Measurements from ENCODE around the gene OAS3.
"Not testable (repeated sequence)": the region's sequence is repeated elsewhere in the genome, so short reads cannot be mapped to it uniquely, and the experiment has no call there.

Gene OAS3

DNA sequence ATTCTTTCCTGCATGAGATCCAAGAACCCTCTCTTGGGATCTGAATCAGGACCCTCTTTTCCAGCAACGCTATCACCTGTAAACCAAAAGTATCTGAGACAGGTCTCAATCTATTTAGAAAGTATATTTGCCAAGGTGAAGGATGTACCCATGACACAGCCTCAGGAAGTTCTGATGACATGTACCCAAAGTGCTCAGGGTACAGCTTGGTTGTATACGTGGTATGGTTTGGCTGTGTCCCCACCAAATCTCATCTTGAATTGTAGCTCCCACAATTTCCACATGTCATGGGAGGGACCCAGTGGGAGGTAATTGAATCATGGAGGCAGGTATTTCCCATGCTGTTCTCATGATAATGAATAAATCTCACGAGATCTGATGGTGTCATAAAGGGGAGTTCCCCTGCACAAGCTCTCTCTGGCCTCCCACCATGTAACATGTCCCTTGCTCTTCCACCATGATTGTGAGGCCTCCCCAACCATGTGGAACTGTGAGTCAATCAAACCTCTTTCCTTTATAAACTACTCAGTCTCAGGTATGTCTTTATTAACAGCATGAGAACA, 50.6 kb downstream of the OAS3 start:
- H3K9me3 ChIP-seq (ENCODE audit: control insufficient read depth in 1 of 2, low read length in 2 of 2); H3K27ac ChIP-seq (ENCODE audit: low read length); H3K4me3 ChIP-seq (ENCODE audit: low read depth in 1 of 2, low read length in 2 of 2); H3K4me1 ChIP-seq (ENCODE audit: control insufficient read depth in 1 of 2, insufficient read depth in 2 of 2, low read length in 2 of 2); H3K36me3 ChIP-seq (ENCODE audit: control insufficient read depth in 1 of 2, insufficient read depth in 2 of 2, low read length in 2 of 2); H3K27me3 ChIP-seq (ENCODE audit: low read depth, low read length): not testable (repeated sequence)

GRCh38 chr12:112989806-112990205, 51.5 kb downstream of the OAS3 start:
- Histone ChIP-seq H3K4me1 (ENCODE audit: control insufficient read depth in 1 of 2, insufficient read depth in 2 of 2, low read length in 2 of 2) (no peaks in the 10 kb centered on the region), H3K9me3 (ENCODE audit: control insufficient read depth in 1 of 2, low read length in 2 of 2) (peaks cover 0 to 2% of the 10 kb centered on the region in 2 donors), H3K27me3 (ENCODE audit: low read depth, low read length) (no peaks in the 10 kb centered on the region), H3K36me3 (ENCODE audit: control insufficient read depth in 1 of 2, insufficient read depth in 2 of 2, low read length in 2 of 2) (no peaks in the 10 kb centered on the region), H3K27ac (ENCODE audit: low read length) (no peak overlapping the region), H3K4me3 (ENCODE audit: low read depth in 1 of 2, low read length in 2 of 2) (no peak overlapping the region)

GRCh38 chr12:112992541-112993398, 54.5 kb downstream of the OAS3 start:
- H3K4me1 ChIP-seq (ENCODE audit: control insufficient read depth in 1 of 2, insufficient read depth in 2 of 2, low read length in 2 of 2): no peaks in the 10 kb centered on the region
- no peak overlapping the region for H3K27ac ChIP-seq (ENCODE audit: low read length)
- peaks cover 0 to 4% of the 10 kb centered on the region in 2 donors for H3K36me3 ChIP-seq (ENCODE audit: control insufficient read depth in 1 of 2, insufficient read depth in 2 of 2, low read length in 2 of 2)
- H3K4me3 ChIP-seq (ENCODE audit: low read depth in 1 of 2, low read length in 2 of 2): no peak overlapping the region
- H3K27me3 ChIP-seq (ENCODE audit: low read depth, low read length): no peaks in the 10 kb centered on the region
- H3K9me3 ChIP-seq (ENCODE audit: control insufficient read depth in 1 of 2, low read length in 2 of 2): peaks cover 0 to 2% of the 10 kb centered on the region in 2 donors

GRCh38 chr12:112995008-112995407, 56.7 kb downstream of the OAS3 start:
- Histone ChIP-seq H3K4me3 (ENCODE audit: low read depth in 1 of 2, low read length in 2 of 2) (no peak overlapping the region), H3K9me3 (ENCODE audit: control insufficient read depth in 1 of 2, low read length in 2 of 2) (peaks cover 0 to 8% of the 10 kb centered on the region in 2 donors), H3K27me3 (ENCODE audit: low read depth, low read length) (no peaks in the 10 kb centered on the region), H3K27ac (ENCODE audit: low read length) (no peak overlapping the region), H3K4me1 (ENCODE audit: control insufficient read depth in 1 of 2, insufficient read depth in 2 of 2, low read length in 2 of 2) (no peaks in the 10 kb centered on the region), H3K36me3 (ENCODE audit: control insufficient read depth in 1 of 2, insufficient read depth in 2 of 2, low read length in 2 of 2) (peaks cover 3 to 4% of the 10 kb centered on the region in 2 donors)

DNA sequence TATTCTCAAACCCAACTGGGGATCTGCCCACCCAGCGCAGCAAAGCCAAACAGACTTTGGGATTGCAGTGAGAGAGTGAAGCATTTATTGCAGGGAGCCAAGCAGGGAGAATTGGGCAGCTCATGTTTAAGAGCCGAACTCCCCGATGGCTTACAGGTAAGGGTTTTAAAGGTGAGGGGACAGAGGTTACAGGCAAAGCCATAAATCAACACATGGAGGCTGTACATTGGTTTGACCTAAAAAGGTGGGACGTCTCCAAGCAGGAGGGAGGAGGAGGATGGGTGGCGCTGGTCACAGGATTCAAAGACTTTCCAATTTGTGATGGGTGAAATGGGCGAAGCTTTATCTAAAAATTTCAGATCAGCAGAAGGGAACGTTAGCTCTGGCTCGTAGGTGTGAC, 58.2 kb downstream of the OAS3 start:
- Histone ChIP-seq H3K27ac (ENCODE audit: low read length) (no peak overlapping the region), H3K4me1 (ENCODE audit: control insufficient read depth in 1 of 2, insufficient read depth in 2 of 2, low read length in 2 of 2) (no peaks in the 10 kb centered on the region), H3K9me3 (ENCODE audit: control insufficient read depth in 1 of 2, low read length in 2 of 2) (peaks cover 0 to 8% of the 10 kb centered on the region in 2 donors), H3K27me3 (ENCODE audit: low read depth, low read length) (no peaks in the 10 kb centered on the region), H3K36me3 (ENCODE audit: control insufficient read depth in 1 of 2, insufficient read depth in 2 of 2, low read length in 2 of 2) (peaks cover 3 to 4% of the 10 kb centered on the region in 2 donors), H3K4me3 (ENCODE audit: low read depth in 1 of 2, low read length in 2 of 2) (no peak overlapping the region)

DNA sequence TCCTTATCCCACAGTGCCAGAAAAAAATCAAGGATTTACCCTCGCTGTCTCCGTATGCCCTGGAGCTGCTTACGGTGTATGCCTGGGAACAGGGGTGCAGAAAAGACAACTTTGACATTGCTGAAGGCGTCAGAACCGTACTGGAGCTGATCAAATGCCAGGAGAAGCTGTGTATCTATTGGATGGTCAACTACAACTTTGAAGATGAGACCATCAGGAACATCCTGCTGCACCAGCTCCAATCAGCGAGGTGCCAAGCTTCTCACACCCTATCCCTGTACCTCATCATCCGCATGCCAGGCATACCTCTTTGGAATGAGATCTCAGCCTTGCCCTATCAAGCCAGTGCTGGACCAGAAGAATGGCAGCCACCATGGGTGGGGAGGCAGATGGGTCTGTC, 59.2 kb downstream of the OAS3 start:
- Histone ChIP-seq H3K27ac (ENCODE audit: low read length) (no peak overlapping the region), H3K4me1 (ENCODE audit: control insufficient read depth in 1 of 2, insufficient read depth in 2 of 2, low read length in 2 of 2) (no peaks in the 10 kb centered on the region), H3K9me3 (ENCODE audit: control insufficient read depth in 1 of 2, low read length in 2 of 2) (peaks cover 0 to 8% of the 10 kb centered on the region in 2 donors), H3K27me3 (ENCODE audit: low read depth, low read length) (no peaks in the 10 kb centered on the region), H3K4me3 (ENCODE audit: low read depth in 1 of 2, low read length in 2 of 2) (no peak overlapping the region), H3K36me3 (ENCODE audit: control insufficient read depth in 1 of 2, insufficient read depth in 2 of 2, low read length in 2 of 2) (peaks cover 3 to 4% of the 10 kb centered on the region in 2 donors)

DNA sequence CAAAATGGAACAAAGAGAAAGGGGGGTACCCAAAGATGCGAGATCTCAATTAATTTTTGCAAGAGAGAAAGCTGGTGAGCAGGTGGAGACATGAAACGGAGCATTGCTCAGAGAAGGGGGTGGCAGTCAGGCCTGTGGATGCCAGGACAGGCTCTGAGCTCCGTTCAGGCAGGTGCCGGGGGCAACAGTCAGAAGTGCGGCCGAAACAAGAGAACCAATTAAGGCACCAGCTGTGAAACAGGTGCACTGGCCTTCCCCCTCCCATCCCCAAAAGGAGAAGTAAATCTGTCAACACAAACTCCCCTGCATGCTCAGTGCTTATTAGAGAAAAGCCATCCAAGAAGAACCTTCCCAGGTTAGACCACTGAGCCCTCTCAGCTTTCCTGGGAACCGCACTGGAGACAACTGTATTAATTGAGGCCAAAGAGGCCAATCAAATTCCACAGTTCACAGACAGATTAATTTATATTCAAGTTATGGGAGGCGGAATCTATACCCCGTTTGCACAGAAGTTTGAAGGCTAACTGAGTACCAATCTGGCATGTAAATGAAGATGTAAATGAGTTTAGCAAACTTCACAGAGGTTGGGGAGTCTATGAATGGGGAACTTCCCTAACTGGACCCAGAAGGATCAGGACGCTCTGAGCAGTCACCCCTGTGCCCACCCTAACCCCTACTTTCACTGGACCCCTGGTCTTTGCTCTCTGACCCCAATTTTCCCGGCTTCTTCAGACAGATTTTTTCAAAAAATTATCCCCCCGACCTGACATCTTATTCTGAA, 60.9 kb downstream of the OAS3 start:
- no peak overlapping the region for H3K4me3 ChIP-seq (ENCODE audit: low read depth in 1 of 2, low read length in 2 of 2)
- no peaks in the 10 kb centered on the region for H3K27me3 ChIP-seq (ENCODE audit: low read depth, low read length)
- H3K27ac ChIP-seq (ENCODE audit: low read length): no peak overlapping the region
- peaks cover 0 to 5% of the 10 kb centered on the region in 2 donors for H3K9me3 ChIP-seq (ENCODE audit: control insufficient read depth in 1 of 2, low read length in 2 of 2)
- no peaks in the 10 kb centered on the region for H3K4me1 ChIP-seq (ENCODE audit: control insufficient read depth in 1 of 2, insufficient read depth in 2 of 2, low read length in 2 of 2)
- peaks cover 3 to 4% of the 10 kb centered on the region in 2 donors for H3K36me3 ChIP-seq (ENCODE audit: control insufficient read depth in 1 of 2, insufficient read depth in 2 of 2, low read length in 2 of 2)

DNA sequence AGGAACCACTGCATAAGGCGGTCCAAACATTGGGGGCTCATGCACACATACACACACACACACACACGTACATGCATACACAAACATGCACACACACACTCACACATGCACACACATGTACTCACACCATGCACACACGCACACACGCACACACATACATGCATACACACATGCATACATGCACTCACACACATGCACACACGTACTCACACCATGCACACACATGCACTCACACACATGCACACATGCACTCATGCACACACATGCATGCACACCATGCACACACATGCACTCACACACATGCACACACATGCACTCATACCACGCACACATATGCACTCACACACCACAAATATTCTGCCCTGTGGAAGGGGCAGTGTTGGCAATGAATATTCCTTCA, 62.2 kb downstream of the OAS3 start:
- H3K36me3 ChIP-seq (ENCODE audit: control insufficient read depth in 1 of 2, insufficient read depth in 2 of 2, low read length in 2 of 2): peaks cover 3 to 8% of the 10 kb centered on the region in 2 donors
- no peak overlapping the region for H3K4me3 ChIP-seq (ENCODE audit: low read depth in 1 of 2, low read length in 2 of 2)
- H3K27me3 ChIP-seq (ENCODE audit: low read depth, low read length): no peaks in the 10 kb centered on the region
- H3K27ac ChIP-seq (ENCODE audit: low read length): no peak overlapping the region
- H3K9me3 ChIP-seq (ENCODE audit: control insufficient read depth in 1 of 2, low read length in 2 of 2): peaks cover 0 to 5% of the 10 kb centered on the region in 2 donors
- H3K4me1 ChIP-seq (ENCODE audit: control insufficient read depth in 1 of 2, insufficient read depth in 2 of 2, low read length in 2 of 2): no peaks in the 10 kb centered on the region

DNA sequence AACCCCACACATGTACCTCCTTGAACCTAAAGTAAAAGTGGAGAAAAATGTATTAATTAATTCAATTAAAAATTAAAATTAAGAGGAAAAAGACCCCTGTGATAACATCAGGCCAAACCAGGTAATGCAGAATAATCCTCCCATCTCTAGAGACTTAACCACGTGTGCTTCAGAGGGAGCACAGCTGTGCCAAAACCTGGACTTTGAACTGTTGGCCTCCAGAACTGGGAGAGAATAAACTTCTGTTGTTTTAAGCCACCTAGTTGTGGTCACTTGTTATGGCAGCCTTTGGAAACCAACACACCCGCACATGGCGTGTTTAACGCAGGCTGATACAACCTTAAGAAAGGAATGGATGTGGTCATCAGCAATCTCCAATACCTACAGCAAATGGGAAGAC, 63.9 kb downstream of the OAS3 start:
- no peak overlapping the region for H3K27ac ChIP-seq (ENCODE audit: low read length)
- H3K4me1 ChIP-seq (ENCODE audit: control insufficient read depth in 1 of 2, insufficient read depth in 2 of 2, low read length in 2 of 2): no peaks in the 10 kb centered on the region
- H3K4me3 ChIP-seq (ENCODE audit: low read depth in 1 of 2, low read length in 2 of 2): no peak overlapping the region
- H3K27me3 ChIP-seq (ENCODE audit: low read depth, low read length): no peaks in the 10 kb centered on the region
- H3K9me3 ChIP-seq (ENCODE audit: control insufficient read depth in 1 of 2, low read length in 2 of 2): peaks cover 0 to 5% of the 10 kb centered on the region in 2 donors
- peaks cover 3 to 15% of the 10 kb centered on the region in 2 donors for H3K36me3 ChIP-seq (ENCODE audit: control insufficient read depth in 1 of 2, insufficient read depth in 2 of 2, low read length in 2 of 2)

DNA sequence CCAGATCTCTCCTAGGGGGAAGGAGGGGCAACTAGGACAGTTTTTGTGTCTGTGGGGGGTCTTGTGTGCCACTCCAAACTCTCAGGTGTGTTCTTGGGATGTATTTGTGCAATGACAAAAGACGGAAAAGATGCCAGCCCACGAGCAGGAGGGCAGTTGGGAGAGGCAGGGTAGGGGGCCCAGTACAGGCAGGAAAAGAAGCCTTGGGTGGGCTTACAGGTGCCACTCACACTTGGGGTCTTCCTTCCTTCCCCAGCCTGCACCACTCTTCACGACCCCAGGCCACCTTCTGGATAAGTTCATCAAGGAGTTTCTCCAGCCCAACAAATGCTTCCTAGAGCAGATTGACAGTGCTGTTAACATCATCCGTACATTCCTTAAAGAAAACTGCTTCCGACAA, 64.4 kb downstream of the OAS3 start:
- no peak overlapping the region for H3K27ac ChIP-seq (ENCODE audit: low read length)
- H3K4me1 ChIP-seq (ENCODE audit: control insufficient read depth in 1 of 2, insufficient read depth in 2 of 2, low read length in 2 of 2): no peaks in the 10 kb centered on the region
- no peaks in the 10 kb centered on the region for H3K27me3 ChIP-seq (ENCODE audit: low read depth, low read length)
- peaks cover 0 to 5% of the 10 kb centered on the region in 2 donors for H3K9me3 ChIP-seq (ENCODE audit: control insufficient read depth in 1 of 2, low read length in 2 of 2)
- no peak overlapping the region for H3K4me3 ChIP-seq (ENCODE audit: low read depth in 1 of 2, low read length in 2 of 2)
- H3K36me3 ChIP-seq (ENCODE audit: control insufficient read depth in 1 of 2, insufficient read depth in 2 of 2, low read length in 2 of 2): peaks cover 3 to 17% of the 10 kb centered on the region in 2 donors

DNA sequence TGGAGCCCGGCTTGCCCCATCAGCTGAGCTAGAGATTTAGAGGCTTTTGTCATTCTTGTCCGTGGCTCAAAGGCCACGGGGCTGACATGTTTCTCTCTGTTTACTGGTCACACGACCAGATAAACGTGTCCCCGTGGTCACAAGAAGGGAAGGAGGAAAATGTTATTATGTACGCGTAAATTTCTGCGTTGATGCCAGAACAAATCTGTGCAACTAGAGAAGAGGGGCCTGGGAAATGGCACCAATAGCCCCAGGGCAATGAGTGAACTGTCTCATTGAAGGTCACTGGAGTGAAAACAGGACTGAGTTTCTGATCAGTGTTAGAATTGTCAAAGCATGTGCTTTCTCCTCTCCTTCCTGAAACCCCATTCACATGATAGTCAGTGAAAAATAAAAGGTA, 65.4 kb downstream of the OAS3 start:
- Histone ChIP-seq H3K9me3 (ENCODE audit: control insufficient read depth in 1 of 2, low read length in 2 of 2) (peaks cover 0 to under 1% of the 10 kb centered on the region in 2 donors), H3K27me3 (ENCODE audit: low read depth, low read length) (no peaks in the 10 kb centered on the region), H3K4me3 (ENCODE audit: low read depth in 1 of 2, low read length in 2 of 2) (no peak overlapping the region), H3K36me3 (ENCODE audit: control insufficient read depth in 1 of 2, insufficient read depth in 2 of 2, low read length in 2 of 2) (peaks cover under 1 to 17% of the 10 kb centered on the region in 2 donors), H3K27ac (ENCODE audit: low read length) (no peak overlapping the region), H3K4me1 (ENCODE audit: control insufficient read depth in 1 of 2, insufficient read depth in 2 of 2, low read length in 2 of 2) (no peaks in the 10 kb centered on the region)
